Astrocyte of the hippocampus (primary cell): Measurements from ENCODE around the gene MYLK.

Source experiments
- DNase-seq: peaks from one replicate; pipeline ENCODE4 v3.0.0; 2011; ENCODE audit warnings: low read depth, low spot score

The MYLK gene

DNA sequence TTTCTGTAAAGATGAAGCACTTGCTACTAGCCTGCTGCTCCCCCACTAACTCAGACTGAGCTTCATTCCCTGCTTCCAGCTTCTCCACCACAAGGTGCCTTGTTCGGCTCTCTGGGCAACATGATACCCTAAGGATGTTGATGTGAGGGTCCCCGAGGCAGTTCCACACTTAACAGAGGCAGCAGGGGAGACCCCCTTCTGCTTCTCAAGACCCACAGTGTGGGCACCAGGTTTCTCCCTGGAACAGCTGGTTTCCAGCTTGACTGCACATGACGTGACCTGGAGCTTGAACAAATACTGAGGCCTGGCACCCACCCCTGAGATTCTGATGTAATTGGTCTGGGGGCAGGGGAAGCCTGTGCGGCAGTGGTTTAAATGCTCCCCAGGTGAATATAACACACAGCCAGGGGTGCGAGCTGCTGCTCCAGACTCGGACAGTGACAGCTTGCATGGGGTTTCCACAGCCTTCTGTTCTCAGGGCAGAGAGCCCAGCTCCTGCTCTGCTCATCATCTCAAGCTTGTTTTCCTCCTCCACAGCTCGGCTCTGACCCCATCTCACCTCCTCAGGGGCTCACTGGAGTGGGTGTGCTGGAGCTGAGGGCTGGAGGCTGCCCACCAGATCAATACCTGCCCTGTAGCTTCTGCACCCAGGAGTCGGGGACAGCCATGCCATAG is 204.3 kb downstream of the MYLK start:
- DNase-seq: no peak

DNA sequence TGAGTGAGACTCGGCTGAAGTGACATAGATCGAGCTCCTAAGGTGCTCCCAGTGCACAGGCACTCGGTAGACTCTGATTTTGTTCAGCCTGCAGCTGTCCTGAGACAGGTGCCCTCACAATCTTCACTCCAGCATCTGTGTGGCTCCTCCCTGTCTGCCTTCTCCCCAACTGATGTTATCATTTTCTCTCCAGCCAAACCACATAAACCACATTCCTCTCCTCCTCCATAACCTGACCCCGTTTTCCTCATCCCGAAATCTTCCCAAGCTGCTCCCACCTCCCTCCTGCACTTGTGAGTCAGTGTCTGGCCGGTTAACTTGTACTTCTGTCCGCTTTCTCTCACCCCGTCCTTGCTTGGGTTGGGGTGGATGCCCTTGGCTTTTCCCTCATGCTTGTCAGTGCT is 206.0 kb downstream of the MYLK start:
- DNase-seq: peak; percentile 90

DNA sequence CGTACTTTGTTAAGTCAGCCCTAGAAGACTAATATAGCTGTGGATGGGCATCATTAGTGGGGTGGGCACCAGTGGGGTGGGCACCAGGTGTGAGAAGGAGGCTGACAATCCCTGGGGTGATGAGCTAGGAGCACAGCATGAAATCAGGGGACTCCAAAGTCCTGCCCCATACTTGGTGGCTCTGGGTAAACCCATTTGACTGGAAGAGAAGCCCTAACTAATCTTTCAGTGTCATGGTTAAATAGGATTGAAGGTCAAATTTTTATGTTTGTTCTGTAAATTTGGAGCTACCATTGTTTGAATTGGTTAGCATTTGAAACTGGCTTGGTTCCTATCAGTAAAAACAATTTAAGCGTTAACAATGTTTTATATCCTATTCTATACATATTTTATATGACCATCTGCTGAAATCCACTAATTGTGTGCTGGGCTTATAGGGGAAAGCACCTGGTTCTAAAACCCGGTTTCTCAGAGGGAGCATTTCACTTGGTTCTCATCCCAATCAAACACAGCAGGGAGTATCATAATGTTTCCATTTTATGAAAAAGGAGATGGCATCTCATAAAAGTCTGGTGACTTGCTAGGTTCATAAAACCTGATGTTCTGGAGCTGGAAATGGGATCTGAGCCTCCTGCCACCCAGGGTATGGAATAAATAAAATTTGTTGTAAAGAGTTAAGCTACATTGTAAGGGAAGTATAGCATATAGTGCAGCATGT is 211.5 kb downstream of the MYLK start:
- no peak for DNase-seq

DNA sequence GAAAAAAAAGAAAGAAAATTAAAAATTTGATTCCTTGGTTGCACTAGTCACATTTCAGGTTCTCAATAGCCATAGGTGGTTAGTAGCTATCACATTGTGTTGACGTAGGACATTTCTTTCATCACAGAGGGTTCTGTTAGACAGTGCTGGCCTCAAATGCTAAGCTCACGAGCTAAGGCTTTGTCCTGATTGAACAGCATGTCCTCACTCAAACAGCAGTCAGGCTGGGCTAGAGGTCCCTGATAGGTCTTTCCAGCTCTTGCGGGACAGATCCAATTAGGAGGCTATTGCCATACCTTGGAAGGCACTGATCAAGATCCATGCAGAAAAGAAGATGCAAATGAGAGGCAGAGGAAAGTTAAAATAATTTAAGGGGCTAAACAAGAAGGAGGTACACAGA is 213.4 kb downstream of the MYLK start:
- no peak for DNase-seq

DNA sequence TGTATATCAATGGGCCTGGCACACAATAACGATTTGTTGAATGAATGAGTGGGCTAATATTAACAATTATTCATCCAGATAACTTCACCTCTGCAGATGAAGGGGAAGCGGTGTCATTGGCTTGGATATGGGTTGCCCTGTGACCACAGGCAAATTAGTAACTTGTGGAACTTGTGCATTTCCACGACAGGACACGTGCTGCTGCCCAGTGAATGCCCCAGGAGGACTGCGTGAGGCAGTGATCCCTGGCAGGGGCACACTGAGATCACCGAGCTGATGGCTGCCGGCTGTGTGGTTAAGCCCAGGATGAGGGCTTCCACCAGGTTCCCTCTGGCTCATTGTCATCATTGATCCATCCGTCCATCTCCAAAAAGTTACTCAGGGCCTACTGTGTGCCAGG is 215.2 kb downstream of the MYLK start:
- no peak for DNase-seq

DNA sequence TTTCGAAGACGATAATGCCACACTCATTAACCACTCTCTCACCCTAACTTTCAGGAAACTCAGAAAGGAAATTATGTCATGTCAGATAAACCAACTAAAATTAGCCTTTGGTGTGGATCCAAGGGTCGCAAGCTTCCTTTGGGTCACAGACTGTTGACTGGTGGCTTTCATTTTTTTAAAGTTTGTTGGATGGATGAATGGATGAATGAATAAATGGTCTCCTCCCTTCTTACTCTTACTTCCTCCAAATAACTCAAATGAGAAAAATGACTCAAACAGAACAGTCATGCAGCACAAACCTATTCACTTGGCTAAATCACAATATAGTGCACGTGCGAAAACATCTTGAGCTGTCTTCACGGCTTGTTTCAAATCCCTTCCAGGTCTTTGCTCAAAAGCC is 216.3 kb downstream of the MYLK start:
- DNase-seq: no peak

DNA sequence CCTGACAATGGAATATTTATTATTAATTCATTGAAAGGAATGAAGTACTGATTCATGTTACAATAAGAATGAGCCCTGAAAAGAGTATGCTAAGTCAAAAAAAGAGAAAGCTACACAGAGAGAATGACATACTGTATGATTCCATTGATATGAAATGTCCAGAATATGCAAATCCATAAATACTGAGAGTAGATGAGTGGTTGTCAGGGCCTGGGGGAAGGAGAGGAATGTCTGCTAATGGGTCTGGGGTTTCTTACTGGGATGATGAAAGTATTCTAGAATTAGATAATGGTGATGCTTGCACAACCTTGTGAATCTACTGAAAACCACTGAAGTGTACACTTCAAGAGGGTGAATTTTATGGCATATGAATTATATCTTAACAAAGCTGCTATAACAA is 219.4 kb downstream of the MYLK start:
- DNase-seq: no peak

DNA sequence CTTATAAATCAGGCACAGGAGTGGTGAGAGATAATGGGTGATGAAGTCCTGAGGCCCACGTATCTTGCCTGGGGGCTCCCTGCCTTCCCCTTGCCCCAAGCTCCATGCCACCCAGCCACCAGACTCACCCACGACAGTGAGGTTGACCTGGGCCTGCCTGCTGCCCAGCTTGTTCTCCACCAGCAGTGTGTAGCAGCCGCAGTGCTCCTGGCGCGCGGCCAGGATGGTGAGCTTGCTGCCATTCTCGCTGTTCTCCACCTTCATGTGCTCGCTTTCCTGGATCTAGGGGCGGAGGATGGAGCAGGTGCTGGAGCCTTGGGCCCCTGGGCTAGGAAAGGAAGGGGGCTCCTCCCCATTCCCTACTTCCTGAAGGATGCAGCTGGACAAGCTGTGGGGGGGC is 220.2 kb downstream of the MYLK start:
- DNase-seq: no peak

DNA sequence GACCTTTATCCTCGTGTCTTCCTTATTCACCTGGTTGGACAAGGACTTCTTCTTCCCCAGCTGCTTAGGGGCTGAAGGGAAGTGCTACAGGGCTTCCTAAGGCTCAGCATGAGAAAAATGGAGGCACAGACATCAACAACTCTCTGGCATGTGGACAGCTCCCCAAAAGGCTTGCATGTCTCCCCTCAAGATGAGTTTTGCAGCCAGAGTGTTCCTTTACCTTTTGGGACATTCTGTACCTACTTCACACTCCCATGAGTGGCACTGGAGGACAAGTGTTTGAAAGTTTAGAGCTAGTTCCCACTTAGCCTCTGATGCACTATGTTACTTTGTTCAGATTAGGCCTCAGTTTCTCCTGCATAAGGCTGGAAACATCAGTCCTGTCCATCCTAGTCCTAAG is 222.2 kb downstream of the MYLK start:
- DNase-seq: no peak

DNA sequence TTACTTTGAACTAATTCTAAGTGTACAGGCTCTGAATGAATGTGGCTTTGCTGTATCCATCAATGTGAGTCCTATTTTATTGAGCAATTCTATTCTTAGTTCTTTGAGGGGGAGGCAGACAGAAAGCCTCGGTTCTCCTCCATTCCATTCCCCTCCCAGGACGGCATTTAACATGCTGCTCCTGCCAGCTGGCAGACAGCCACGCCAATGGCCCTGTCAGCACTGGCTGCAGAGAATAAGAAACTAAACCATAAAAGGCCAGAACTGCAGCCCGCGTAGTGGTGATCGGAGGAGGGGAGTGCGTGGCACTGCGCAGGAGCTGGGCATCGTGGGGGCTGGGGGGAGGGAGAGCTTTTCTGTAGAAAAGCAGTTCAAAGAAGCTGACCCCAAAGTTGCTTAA is 223.2 kb downstream of the MYLK start:
- DNase-seq: peak; percentile 99

DNA sequence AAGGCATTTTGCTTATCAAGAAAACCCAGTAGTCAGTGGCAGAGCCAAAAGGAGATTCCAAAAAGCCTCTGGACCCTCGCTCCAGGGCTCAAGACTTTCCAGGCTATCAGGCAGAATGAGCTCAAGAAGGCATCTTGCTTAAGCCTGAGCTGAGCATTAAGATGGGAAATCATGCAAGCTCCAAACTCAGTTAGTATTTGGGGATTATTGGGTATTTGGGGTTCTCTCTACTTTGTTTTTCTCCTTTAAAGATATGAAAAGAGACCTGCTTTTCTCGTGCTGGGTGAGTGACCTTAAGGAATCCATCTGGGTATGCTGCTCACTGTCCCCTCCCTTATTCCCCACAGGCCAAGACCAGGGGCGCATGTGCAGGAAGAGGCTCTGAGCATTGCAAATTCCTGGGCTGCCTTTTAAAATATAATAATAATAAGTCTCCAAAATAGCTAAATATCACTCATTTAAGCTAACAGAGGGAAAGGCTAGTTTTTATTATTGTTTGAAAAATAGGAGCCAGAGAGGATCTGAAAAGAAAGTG is 223.9 kb downstream of the MYLK start:
- peak; percentile 52 for DNase-seq

DNA sequence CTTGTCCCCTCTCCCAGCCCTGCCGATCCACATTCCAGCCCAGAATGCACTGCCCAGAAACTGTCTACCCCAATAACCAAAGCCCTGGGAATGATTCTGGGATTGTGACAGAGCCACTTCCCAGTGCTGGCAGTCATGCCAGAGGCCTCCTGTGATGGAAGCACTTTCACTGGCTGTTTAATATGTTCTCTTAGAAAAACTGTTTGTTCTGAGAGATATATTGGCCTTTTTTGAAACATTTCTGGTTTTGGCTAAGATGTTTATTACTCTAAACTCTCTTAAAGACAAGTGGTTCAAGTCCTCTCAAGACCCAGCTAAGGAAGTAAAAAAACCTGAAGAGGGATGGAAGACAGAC is 225.3 kb downstream of the MYLK start:
- DNase-seq: no peak

DNA sequence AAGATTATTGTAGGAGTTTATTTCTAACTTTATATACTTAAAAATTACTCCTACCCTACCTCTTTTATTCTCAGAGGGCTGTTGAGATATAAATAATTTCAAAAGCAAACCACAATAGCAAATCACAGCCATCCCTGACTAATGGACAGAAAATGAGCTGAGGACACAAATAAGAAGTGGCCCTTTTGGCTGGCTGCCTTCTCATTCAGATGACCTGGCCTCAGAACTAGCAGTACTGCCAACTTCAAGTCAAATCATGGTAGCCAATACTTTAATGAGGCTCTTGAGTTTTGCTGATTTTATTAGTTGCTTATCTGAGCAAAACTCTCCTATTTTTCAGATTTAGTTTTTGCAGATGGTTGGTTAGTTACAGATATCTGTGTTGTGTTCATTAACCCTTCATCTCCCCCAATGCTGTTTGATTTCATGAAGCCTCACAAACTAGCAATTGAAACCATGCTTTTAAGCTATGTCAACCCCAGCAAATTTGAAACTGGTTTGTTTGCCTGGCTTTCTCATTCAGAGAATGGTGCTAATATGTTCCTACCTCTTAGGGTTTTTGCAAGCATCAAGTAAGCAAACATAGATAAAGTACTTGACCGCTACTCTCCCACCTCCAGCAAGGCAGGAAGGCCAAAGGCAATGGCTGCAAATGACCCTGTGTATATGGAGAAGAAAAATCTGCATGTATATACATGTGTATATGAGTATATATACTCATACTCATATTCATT is 225.8 kb downstream of the MYLK start:
- DNase-seq: peak; percentile 83

DNA sequence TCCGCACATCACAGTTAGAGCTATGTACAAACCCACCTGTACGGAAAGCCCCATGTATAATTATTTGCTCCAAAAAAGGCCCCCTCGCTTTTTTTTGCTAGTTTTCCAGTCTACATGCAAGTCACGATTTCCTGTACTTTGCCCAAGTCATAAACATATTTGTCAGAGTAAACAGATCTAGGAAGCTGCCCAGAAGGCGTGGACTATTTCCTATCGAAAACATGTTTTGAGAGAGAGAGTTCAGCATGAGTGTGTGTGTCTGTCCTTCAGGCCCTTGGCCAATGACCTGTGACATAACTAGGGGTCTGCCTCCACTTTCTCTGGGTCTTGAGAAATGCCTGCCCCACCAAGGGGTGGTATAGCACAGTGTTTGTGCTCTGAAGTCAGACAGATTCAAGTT is 226.6 kb downstream of the MYLK start:
- no peak for DNase-seq

DNA sequence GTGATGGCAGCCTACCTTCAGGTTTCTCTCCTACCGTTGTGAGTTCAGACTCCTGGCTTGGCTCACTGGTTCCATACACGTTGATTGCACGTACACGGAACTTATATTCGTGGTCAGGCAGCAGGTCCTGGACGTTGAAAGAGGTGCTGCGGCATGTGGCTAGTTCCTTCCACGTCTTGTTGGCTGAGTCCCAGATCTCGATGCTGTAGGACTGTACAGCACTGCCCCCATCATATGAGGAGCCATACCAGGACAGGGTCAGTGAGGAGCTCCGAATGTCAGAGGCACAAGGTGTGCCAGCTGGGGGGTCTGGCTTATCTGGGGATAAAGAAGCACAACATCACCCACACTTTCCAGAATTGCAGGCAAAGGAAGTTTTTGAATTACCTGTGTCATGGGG is 227.0 kb downstream of the MYLK start:
- DNase-seq: no peak

DNA sequence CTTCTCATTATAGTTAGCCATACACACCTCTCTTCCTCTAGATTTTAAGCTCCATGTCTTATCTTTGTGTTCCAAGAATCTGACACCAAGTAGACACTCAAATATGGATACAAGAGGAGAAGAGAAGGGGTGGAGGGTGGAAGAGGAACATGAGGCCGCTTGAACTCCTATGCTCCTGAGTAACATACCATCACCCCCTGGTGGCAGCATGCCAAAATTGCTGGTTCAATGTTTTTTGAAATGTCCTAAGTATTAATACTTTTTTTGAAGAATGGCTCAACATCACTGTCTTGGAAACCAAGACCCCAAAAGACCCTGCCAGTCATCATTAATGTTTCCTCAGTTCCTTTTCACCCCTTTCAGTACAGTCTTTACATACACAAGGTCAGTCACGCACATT is 227.4 kb downstream of the MYLK start:
- no peak for DNase-seq

DNA sequence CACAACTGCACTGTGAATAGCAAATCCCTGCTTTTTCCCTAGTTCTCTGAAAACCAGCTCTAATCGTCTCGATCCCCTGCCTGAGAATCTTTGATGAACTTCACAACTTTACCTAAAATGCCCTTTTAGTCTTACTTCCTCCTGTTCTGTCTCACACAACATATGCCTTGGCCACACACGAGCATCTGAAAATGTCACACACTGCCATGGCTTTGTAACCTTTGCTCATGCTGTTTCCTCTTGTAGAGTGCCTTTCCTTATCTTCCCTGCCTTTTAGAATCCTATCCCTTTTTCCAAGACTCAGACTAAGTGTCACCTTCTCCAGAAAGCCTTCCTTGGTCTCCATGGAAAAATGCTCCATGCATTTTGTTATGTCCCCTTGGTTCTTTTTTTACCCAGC is 227.9 kb downstream of the MYLK start:
- DNase-seq: no peak

DNA sequence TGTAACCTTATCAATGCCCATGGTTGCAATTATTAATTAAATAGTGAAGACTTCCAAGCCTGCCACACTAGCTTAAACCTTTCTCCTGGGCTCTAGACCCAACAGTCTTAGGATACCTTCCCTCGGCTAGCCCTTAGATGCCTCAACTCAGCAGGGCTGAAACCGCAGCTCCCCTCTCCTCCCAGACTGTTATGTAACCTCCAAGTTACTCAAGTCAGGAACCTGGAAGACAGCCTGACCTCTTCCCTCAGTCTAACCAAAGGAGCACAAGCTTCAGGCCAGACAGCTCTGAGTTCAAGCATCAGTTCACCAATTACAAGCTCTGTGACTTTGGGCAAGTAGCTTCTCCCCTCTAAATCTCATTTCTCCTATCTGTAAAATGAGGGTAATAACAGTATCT is 228.7 kb downstream of the MYLK start:
- no peak for DNase-seq

DNA sequence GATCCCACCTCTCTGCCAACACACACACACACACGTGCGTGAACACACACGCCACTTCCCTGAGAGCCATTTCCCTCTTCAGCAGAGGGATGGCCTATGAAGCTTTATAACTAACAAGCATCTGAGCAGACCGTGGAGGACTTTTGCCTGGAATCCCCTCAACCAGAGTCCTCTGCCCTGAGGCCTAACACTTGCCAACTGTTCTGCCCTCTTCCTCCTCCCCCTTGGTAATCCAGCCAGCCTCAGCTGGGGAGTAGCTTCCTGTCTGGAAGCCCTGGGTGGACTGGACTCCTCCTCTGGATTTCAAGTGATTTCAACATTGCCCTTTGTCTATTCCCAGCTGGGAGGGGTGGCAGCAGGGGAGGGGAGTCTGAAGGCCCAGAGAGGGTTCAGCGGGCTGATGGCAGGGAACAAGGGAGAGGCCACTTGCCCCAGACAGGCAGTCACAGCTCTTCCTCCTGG is 230.9 kb downstream of the MYLK start:
- peak; percentile 78 for DNase-seq

DNA sequence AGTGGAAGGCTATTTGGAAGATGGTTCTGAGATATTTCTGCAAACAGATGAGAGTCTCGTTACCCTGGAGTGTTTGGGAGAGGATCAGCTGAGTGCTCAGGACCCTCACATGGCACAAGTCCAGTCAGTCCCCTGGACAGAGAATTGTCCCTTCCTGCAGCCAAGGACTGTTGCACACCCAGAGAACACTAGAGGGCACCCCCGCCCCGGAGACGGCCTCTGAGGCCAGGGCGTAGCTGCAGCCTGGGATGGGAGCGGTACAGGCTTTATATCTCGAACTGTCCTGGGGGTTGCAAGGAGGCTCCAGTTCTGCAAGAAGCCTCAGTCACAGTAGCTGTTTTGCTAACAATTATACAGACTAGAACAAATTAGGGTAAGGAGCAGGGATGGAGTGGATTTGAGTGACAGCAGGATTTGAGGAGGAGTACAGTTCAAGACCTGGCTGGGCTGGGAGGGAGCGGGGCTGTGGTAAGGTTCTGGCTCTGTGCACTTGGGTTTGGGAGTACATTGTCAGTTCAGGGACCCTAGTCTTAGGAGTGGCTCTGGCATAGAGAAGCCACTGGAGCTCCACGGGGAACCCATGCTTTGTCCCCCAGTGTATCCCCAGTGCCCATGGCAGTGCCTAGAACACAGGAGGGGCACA is 231.7 kb downstream of the MYLK start:
- peak; percentile 90 for DNase-seq

DNA sequence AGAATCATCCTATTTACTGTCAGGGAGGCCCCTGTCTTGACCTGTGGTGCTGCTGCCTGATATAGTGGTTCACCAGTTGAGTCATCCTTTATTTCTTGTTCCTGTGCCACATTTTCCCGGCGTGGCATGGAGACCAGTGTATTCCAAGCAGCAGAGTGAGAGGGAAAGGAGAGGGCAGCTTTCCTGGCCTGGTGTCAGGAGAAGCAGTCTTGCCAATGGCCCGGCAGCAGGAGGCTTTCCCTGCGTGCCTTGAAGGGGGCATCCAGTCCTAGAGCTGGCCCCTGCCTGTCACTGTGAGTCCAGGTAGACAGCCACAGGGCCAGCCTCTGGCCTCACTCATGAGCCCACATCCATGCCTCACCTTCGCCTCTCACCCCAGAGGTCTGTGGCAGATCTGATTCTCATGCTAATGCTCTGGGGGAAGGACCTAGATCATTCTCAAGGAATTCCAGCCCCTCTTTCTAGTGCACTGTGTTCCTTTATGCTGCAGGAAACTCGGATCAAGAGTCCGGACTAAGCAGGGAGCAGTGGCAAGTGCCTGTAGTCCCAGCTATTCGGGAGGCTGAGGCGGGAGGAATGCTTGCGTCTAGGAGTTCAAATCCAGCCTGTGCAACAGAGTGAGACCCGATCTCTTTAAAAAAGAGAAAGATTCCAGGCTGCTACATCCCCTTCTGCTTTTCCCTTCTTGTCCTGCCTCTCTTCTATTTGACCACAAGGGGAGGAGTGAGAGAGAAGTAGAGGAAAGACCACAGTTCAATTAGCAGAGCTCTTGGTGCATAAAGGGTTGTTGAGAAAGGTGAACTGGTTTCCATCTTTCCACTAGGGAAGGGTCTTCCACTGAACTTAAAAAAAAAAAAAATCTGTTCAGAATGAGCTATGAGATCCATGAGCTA is 232.4 kb downstream of the MYLK start:
- no peak for DNase-seq
